Measurements from ENCODE around the gene SLC15A4. TPM values are rescaled to one million over a fixed set of nuclear protein-coding genes. Genes with fewer than 3 reads are reported as not detected.
A peak's percentile ranks its signal among the peaks of the same experiment; 100 is the strongest.

SLC15A4 gene
- polyA plus RNA-seq, 3 donors, result 5.4 to 46.6 (median 14.8) TPM

GRCh38 chr12:128861226-128862016 lies 37.7 kb upstream of the SLC15A4 start:
- H3K4me1 Mint-ChIP-seq, result peaks cover 64% of the 10 kb centered on the region
- H3K36me3 Mint-ChIP-seq, result peaks cover 61 to 77% of the 10 kb centered on the region in 2 donors
- H3K4me3 Mint-ChIP-seq, result no peak overlapping the region
- no peaks in the 10 kb centered on the region for H3K27me3 ChIP-seq (ENCODE audit: control insufficient read depth in 2 of 2, insufficient read depth in 2 of 2, low read length in 2 of 2)
- no peaks in the 10 kb centered on the region for H3K9me3 ChIP-seq (replicated peaks in 1 of 2; ENCODE audit: control insufficient read depth in 1 of 2, insufficient read depth in 1 of 2, low read length in 2 of 2)
- peaks cover 20 to 28% of the 10 kb centered on the region in 2 donors for H3K4me1 ChIP-seq (ENCODE audit: control insufficient read depth in 1 of 2, insufficient read depth in 2 of 2, low read length in 2 of 2)
- peaks cover 95% of the 10 kb centered on the region for H3K79me2 ChIP-seq (ENCODE audit: insufficient read depth, low read length)
- H3K36me3 ChIP-seq (replicated peaks in 1 of 2; ENCODE audit: control insufficient read depth in 1 of 2, insufficient read depth in 2 of 2, low read length in 2 of 2), result peaks cover 4 to 51% of the 10 kb centered on the region in 2 donors
- no peak overlapping the region for H3K4me3 ChIP-seq (replicated peaks in 1 of 3; ENCODE audit: low read depth in 2 of 3, low read length in 3 of 3)
- H3K27ac ChIP-seq (ENCODE audit: low read depth in 1 of 2, low read length in 2 of 2), result peak overlapping the region in 1 of 2 donors; percentile 3
- H3K9me3 Mint-ChIP-seq, result peaks cover 0 to 2% (median 0%) of the 10 kb centered on the region in 7 donors
- WGBS (ENCODE audit: insufficient coverage), result 100% methylated on average over 4 of the region's 15 CpGs
- H4K20me1 ChIP-seq (ENCODE audit: insufficient read depth, low read length), result peaks cover 69% of the 10 kb centered on the region
- H3K4me2 ChIP-seq (replicated peaks; ENCODE audit: extremely low read depth, low read length, poor library complexity, severe bottlenecking), result no peak overlapping the region
- H3K27me3 Mint-ChIP-seq (ENCODE audit: low read depth in 3 of 3), result peaks cover 0 to 8% (median 1%) of the 10 kb centered on the region in 3 donors
- no peak overlapping the region for H3K9ac ChIP-seq (ENCODE audit: insufficient read depth, low read length, poor library complexity, severe bottlenecking)
- intact Hi-C loops (cut with micrococcal nuclease), result loop anchor here in 1 of 2 donors (5.0 kb wide), 1 partner anchor 79 kb away; no protein-coding TSS in a partner anchor
- H2AFZ ChIP-seq (ENCODE audit: insufficient read depth, low read depth, low read length, poor library complexity, severe bottlenecking), result no peak overlapping the region
- H3K27ac Mint-ChIP-seq, result peak overlapping the region in 5 of 7 donors; percentile 3 to 76 (median 36)
- no peak for TF ChIP-seq CTCF (IDR thresholded peaks at IDR 0.05)
- DNase-seq, result no peak

GRCh38 chr12:128859311-128859710 lies 35.6 kb upstream of the SLC15A4 start:
- Histone ChIP-seq H3K27me3 (ENCODE audit: control insufficient read depth in 2 of 2, insufficient read depth in 2 of 2, low read length in 2 of 2) (no peaks in the 10 kb centered on the region), H3K4me3 (replicated peaks in 1 of 3; ENCODE audit: low read depth in 2 of 3, low read length in 3 of 3) (no peak overlapping the region), H3K79me2 (ENCODE audit: insufficient read depth, low read length) (peaks cover 95% of the 10 kb centered on the region), H3K4me1 (ENCODE audit: control insufficient read depth in 1 of 2, insufficient read depth in 2 of 2, low read length in 2 of 2) (peaks cover 40 to 49% of the 10 kb centered on the region in 2 donors), H2AFZ (ENCODE audit: insufficient read depth, low read depth, low read length, poor library complexity, severe bottlenecking) (no peak overlapping the region), H4K20me1 (ENCODE audit: insufficient read depth, low read length) (peaks cover 48% of the 10 kb centered on the region), H3K36me3 (replicated peaks in 1 of 2; ENCODE audit: control insufficient read depth in 1 of 2, insufficient read depth in 2 of 2, low read length in 2 of 2) (peaks cover 4 to 43% of the 10 kb centered on the region in 2 donors), H3K4me2 (replicated peaks; ENCODE audit: extremely low read depth, low read length, poor library complexity, severe bottlenecking) (no peak overlapping the region), H3K9me3 (replicated peaks in 1 of 2; ENCODE audit: control insufficient read depth in 1 of 2, insufficient read depth in 1 of 2, low read length in 2 of 2) (no peaks in the 10 kb centered on the region), H3K27ac (ENCODE audit: low read depth in 1 of 2, low read length in 2 of 2) (no peak overlapping the region), H3K9ac (ENCODE audit: insufficient read depth, low read length, poor library complexity, severe bottlenecking) (no peak overlapping the region)
- 95% methylated on average over 9 of the region's 9 CpGs for WGBS (ENCODE audit: insufficient coverage)
- Mint-ChIP-seq H3K36me3 (peaks cover 55 to 77% of the 10 kb centered on the region in 2 donors), H3K4me3 (no peak overlapping the region), H3K27ac (peak overlapping the region in 6 of 7 donors; percentile 19 to 84 (median 40)), H3K27me3 (ENCODE audit: low read depth in 3 of 3) (peaks cover 0 to 4% (median 0%) of the 10 kb centered on the region in 3 donors), H3K4me1 (peaks cover 75% of the 10 kb centered on the region), H3K9me3 (peaks cover 0 to 3% (median 1%) of the 10 kb centered on the region in 7 donors)
- TF ChIP-seq CTCF (IDR thresholded peaks at IDR 0.05), result no peak
- DNase-seq, result no peak
- intact Hi-C loops (cut with micrococcal nuclease), result loop anchor here in 1 of 2 donors (5.0 kb wide), 1 partner anchor 37 kb away; the partner anchor contains the start of gene SLC15A4

Data from CD14-positive monocyte (primary cell).